Right lobe of liver (tissue), 6 donors: Measurements from ENCODE around the gene CLSTN1. TPM values are rescaled to one million over a fixed set of nuclear protein-coding genes. Genes with fewer than 3 reads are reported as not detected.
A peak's percentile ranks its signal among the peaks of the same experiment; 100 is the strongest.

ENCODE experiments used
- ATAC-seq, 4 donors: fragments of 200-7000 bp; cut with Tn5 transposase; one replicate each; pipeline ENCODE4 v1.9.1; 2020; ENCODE audit warnings: mild to moderate bottlenecking in 4 of 4, moderate library complexity in 4 of 4
- DNase-seq, 3 donors: peaks; one replicate each; pipeline ENCODE4 v3.0.0-alpha.2; 2020
- H3K27ac ChIP-seq, 3 donors: fragments of 200-600 bp; one replicate each; pipeline ENCODE4 v1.8.0; 2022
- H3K27me3 ChIP-seq, 2 donors: fragments of 200-600 bp; one replicate each; pipeline ENCODE4 v1.8.0; 2022
- H3K36me3 ChIP-seq, 4 donors: fragments of 200-600 bp; sonication (generic) in 1 of 4; one replicate each; pipeline versions ENCODE4 v1.5.1 to v1.8.0; 2017 to 2022; ENCODE audit warnings: control low read depth in 1 of 4
- H3K4me1 ChIP-seq, 4 donors: fragments of 200-600 bp; sonication (generic) in 1 of 4; one replicate each; pipeline versions ENCODE4 v1.5.1 to v1.8.0; 2017 to 2022; ENCODE audit warnings: control low read depth in 1 of 4
- H3K4me3 ChIP-seq, 3 donors: fragments of 200-600 bp; one replicate each; pipeline ENCODE4 v1.8.0; 2022
- H3K9me3 ChIP-seq, 4 donors: fragments of 200-600 bp; sonication (generic) in 1 of 4; one replicate each; pipeline versions ENCODE4 v1.5.1 to v1.8.0; 2017 to 2022; ENCODE audit warnings: control low read depth in 1 of 4
- POLR2A ChIP-seq: fragments of 450-650 bp; IDR thresholded peaks from one replicate; pipeline ENCODE4 v1.6.1; 2017; ENCODE audit warnings: antibody characterized with exemption, mild to moderate bottlenecking
- WGBS: methylation state at CpG from one replicate; pipeline ENCODE4 v1.1.6; 2018; ENCODE audit warnings: low coverage, low lambda C conversion rate; ENCODE audit not compliant: insufficient coverage; ENCODE audit errors: missing lambda C conversion rate; 5-methylcytosine and 5-hydroxymethylcytosine counted together
- intact Hi-C, 2 donors: fragments of 100-400 bp; cut with DNase I; formaldehyde crosslinking; loops; one replicate each; pipeline versions ENCODE4 v1.11.2 to v1.14.1; 2022
- total RNA-seq, 6 experiments: library from RNA; depleted of rRNA in 2 of 6; stranded (reverse); fragments of >200 nt in 2 of 6; fragmentation: NEBNext Ultra II Directional in 3 of 6; extraction: Animal tissue kit (Norgen Biotek cat#: 25700) in 3 of 6; gene quantifications; one replicate each; pipeline versions ENCODE4 v1.1.0 to v1.2.4, GENCODE V29; 2016 to 2023
- TF ChIP-seq, protein P1 (sequence below), 4 donors: fragments of 200-600 bp in 3 of 4; fragments of 450-650 bp in 1 of 4; IDR thresholded peaks; one replicate each; pipeline versions ENCODE4 v1.5.1 to v1.8.0; 2016 to 2022; ENCODE audit warnings: antibody characterized with exemption in 4 of 4, mild to moderate bottlenecking in 2 of 4
- donor health status: DM: no; HTN: yes; CAD: no.
- donor health status: DM: no; HTN: no; CAD: no.
- donor health status: DM: no; HTN: no; CAD: no.
- donor health status: DM: no; HTN: yes; CAD: no.
- donor health status: DM: no; HTN: yes; CAD: no.

The CLSTN1 gene
- total RNA-seq, 6 experiments from 2014 or later = 4.4 to 9.9 (median 8.3) TPM

DNA sequence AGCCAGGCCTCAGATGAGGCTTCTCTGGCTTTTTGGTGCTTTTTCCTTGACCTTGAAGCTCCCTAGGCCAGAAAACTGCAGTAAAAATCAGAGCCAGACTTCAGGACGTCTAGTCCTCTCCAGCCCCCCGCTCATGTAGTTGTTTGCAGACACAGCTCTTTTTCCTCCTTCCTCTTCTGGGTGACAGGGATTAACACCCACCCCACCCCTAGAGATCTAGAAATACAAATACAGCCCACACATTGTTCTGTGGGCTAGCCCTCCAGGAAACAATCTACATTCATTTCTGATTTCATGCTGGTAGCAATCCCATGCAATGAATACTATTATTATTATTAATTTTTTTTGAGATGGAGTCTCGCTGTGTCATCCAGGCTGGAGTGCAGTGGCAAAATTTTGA is 9.9 kb upstream of the CLSTN1 start:
- TF ChIP-seq, protein P1, sequence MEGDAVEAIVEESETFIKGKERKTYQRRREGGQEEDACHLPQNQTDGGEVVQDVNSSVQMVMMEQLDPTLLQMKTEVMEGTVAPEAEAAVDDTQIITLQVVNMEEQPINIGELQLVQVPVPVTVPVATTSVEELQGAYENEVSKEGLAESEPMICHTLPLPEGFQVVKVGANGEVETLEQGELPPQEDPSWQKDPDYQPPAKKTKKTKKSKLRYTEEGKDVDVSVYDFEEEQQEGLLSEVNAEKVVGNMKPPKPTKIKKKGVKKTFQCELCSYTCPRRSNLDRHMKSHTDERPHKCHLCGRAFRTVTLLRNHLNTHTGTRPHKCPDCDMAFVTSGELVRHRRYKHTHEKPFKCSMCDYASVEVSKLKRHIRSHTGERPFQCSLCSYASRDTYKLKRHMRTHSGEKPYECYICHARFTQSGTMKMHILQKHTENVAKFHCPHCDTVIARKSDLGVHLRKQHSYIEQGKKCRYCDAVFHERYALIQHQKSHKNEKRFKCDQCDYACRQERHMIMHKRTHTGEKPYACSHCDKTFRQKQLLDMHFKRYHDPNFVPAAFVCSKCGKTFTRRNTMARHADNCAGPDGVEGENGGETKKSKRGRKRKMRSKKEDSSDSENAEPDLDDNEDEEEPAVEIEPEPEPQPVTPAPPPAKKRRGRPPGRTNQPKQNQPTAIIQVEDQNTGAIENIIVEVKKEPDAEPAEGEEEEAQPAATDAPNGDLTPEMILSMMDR (IDR thresholded peaks at IDR 0.05) = no peak
- no peak for TF ChIP-seq POLR2A
- Histone ChIP-seq H3K9me3 (no peaks in the 10 kb centered on the region), H3K27ac (no peak overlapping the region), H3K36me3 (no peaks in the 10 kb centered on the region), H3K27me3 (no peaks in the 10 kb centered on the region), H3K4me3 (no peak overlapping the region), H3K4me1 (no peaks in the 10 kb centered on the region)
- ATAC-seq (peak in 2 of 4 donors; percentile 27 to 55), DNase-seq (no peak)
- intact Hi-C loops = no loop called here
- 87% methylated on average over 3 of the region's 3 CpGs for WGBS

GRCh38 chr1:9827558-9828185 is 3.9 kb upstream of the CLSTN1 start:
- no peak for DNase-seq
- no peak for ATAC-seq
- H3K4me3 ChIP-seq = no peak overlapping the region
- no peaks in the 10 kb centered on the region for H3K36me3 ChIP-seq
- H3K27ac ChIP-seq = no peak overlapping the region
- intact Hi-C loops = no loop called here
- no peaks in the 10 kb centered on the region for H3K27me3 ChIP-seq
- TF ChIP-seq POLR2A = no peak
- TF ChIP-seq, protein P1 (IDR thresholded peaks at IDR 0.05) = no peak
- peaks cover 0 to 15% (median 0%) of the 10 kb centered on the region in 4 donors for H3K4me1 ChIP-seq
- no peaks in the 10 kb centered on the region for H3K9me3 ChIP-seq
- 61% methylated on average over 10 of the region's 24 CpGs for WGBS

DNA sequence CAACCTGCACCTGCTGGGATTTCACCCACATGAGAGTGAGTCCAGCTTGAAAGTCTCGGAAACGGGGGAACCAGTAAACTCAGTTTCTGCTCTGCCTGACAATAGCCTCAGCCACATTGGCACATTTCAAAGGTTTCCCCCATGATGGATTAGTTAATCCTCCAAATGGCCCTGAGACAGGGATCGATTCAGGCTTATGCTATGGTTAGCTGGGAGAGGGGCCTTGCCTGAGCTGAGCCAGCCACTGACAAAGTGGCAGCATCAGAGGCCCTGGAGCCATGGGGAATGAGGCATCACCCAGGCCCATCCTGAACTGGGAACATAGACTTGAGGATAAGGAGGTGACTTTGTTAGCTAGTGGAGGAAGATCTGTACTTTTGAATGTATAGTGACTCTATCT is 2.9 kb upstream of the CLSTN1 start:
- 100% methylated on average over 2 of the region's 3 CpGs for WGBS
- Histone ChIP-seq H3K27ac (no peak overlapping the region), H3K4me3 (no peak overlapping the region), H3K27me3 (no peaks in the 10 kb centered on the region), H3K36me3 (no peaks in the 10 kb centered on the region), H3K4me1 (peaks cover 0 to 21% (median 0%) of the 10 kb centered on the region in 4 donors), H3K9me3 (no peaks in the 10 kb centered on the region)
- DNase-seq (no peak), ATAC-seq (no peak)
- TF ChIP-seq POLR2A = no peak
- TF ChIP-seq, protein P1 (IDR thresholded peaks at IDR 0.05) = no peak
- intact Hi-C loops = no loop called here

DNA sequence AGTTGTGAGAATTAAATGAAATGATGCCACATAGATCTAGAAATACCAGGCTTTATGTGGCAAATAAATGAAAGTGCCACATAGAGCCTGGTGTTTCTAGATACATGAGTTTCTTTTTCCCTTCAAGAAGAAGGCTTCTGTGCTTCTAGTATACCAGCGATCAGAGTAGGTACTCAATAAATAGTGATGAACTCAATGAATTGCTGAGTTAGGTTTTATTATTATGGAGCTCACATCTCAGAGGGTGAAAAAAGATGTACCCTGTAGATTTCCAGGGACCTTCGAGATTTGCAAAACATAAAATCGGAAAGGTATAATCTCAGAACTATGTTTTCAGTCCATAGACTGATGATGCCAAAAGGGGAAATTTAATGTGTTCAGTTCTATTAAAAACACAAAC is 2.3 kb upstream of the CLSTN1 start:
- DNase-seq = no peak
- intact Hi-C loops = no loop called here
- no peak for ATAC-seq
- Histone ChIP-seq H3K4me1 (peaks cover 0 to 21% (median 0%) of the 10 kb centered on the region in 4 donors), H3K27me3 (no peaks in the 10 kb centered on the region), H3K36me3 (no peaks in the 10 kb centered on the region), H3K27ac (no peak overlapping the region), H3K9me3 (no peaks in the 10 kb centered on the region), H3K4me3 (no peak overlapping the region)
- TF ChIP-seq, protein P1 (IDR thresholded peaks at IDR 0.05) = no peak
- no peak for TF ChIP-seq POLR2A
- WGBS = 84% methylated on average over 3 of the region's 3 CpGs
